Measurements from ENCODE around the gene PLPP1.

DNA sequence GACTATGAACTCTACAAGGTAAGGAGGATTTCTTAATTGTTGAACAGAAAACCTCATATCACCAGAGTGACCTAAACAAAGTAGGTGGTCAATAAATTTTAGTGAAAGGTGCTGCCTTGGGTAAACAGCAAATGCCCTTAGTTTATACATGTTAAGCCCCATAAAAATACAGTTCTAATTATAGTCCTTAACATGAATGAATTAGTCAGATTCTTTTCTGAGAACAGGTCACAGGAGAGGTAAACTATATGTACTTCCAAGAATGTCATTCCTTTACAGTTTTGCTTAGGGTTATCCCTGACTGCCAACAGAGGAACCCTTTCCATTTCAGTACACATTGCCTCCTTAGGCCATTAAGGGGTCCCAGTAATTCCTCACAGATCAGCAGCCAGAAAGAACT is 64.9 kb downstream of the PLPP1 start:
- TF ChIP-seq POLR2AphosphoS5 (IDR thresholded peaks at IDR 0.05; ENCODE audit: borderline replicate concordance, low read depth, low read length) (no peak), EZH2 (IDR thresholded peaks at IDR 0.05) (no peak)

Data from SK-N-MC (cell line).